Breast epithelium (tissue), 3 donors: Measurements from ENCODE around the gene FAM163B.

Experiments
- CTCF ChIP-seq, 3 donors: fragments of 450-650 bp; IDR thresholded peaks; one replicate each; pipeline ENCODE4 v1.5.1; 2016 to 2017; ENCODE audit warnings: antibody characterized with exemption in 3 of 3, mild to moderate bottlenecking in 3 of 3, moderate library complexity in 3 of 3
- POLR2A ChIP-seq: fragments of 450-650 bp; IDR thresholded peaks from one replicate; pipeline ENCODE4 v1.6.1; 2016; ENCODE audit warnings: antibody characterized with exemption, mild to moderate bottlenecking, moderate library complexity

GRCh38 chr9:133556354-133556753 lies 52.8 kb downstream of the FAM163B start:
- TF ChIP-seq POLR2A (no peak), CTCF (IDR thresholded peaks at IDR 0.05) (no peak)
